Keratinocyte (primary cell): ENCODE data around the gene UNC5A. TPM values are rescaled to one million over a fixed set of nuclear protein-coding genes. Genes with fewer than 3 reads are reported as not detected.

ENCODE experiments used
- DNase-seq: peaks from one replicate; pipeline ENCODE4 v3.0.0-alpha.2; 2011; ENCODE audit warnings: low read depth, missing footprints, low spot score
- FAIRE-seq: peaks from 2 replicates; lab custom pipeline; 2011; peaks lifted over from hg19 to GRCh38; lab: Jason Lieb, UNC
- H2AFZ ChIP-seq: 2 replicates; pipeline ENCODE4 v1.6.0; 2012; ENCODE audit warnings: low read length, control low read depth, inconsistent platforms; ENCODE audit not compliant: control insufficient read depth
- H3K27ac ChIP-seq: 2 replicates; pipeline ENCODE4 v1.5.1; 2011; ENCODE audit warnings: low read length; ENCODE audit not compliant: control insufficient read depth, insufficient read depth
- H3K27me3 ChIP-seq: 3 replicates; pipeline ENCODE4 v1.6.0; 2011; ENCODE audit warnings: low read length; ENCODE audit not compliant: control insufficient read depth, insufficient read depth; ENCODE audit errors: extremely low read depth
- H3K36me3 ChIP-seq, 2 experiments: 2 replicates in 1 of 2; 3 replicates in 1 of 2; pipeline ENCODE4 v1.5.1; 2011; ENCODE audit warnings: low read length in 2 of 2, mild to moderate bottlenecking in 1 of 2; ENCODE audit not compliant: control insufficient read depth in 2 of 2, insufficient read depth in 2 of 2; ENCODE audit errors: extremely low read depth in 1 of 2
- H3K4me1 ChIP-seq: 3 replicates; pipeline ENCODE4 v1.5.1; 2011; ENCODE audit warnings: low read length; ENCODE audit not compliant: control insufficient read depth, insufficient read depth; ENCODE audit errors: extremely low read depth
- H3K4me2 ChIP-seq: 3 replicates; pipeline ENCODE4 v1.6.0; 2011; ENCODE audit warnings: low read depth, low read length; ENCODE audit not compliant: control insufficient read depth, insufficient read depth; ENCODE audit errors: extremely low read depth
- H3K4me3 ChIP-seq, 3 experiments: fragments of 200-600 bp in 1 of 3; sonication (generic) in 1 of 3; 2 replicates in 2 of 3; 3 replicates in 1 of 3; pipeline ENCODE4 v1.5.1; 2011 to 2016; ENCODE audit warnings: low read length in 3 of 3, mild to moderate bottlenecking in 3 of 3, control low read depth in 2 of 3, inconsistent platforms in 1 of 3, low read depth in 1 of 3, mixed read lengths in 1 of 3, mixed run types in 1 of 3, moderate library complexity in 1 of 3; ENCODE audit not compliant: control insufficient read depth in 2 of 3, insufficient read depth in 2 of 3; ENCODE audit errors: extremely low read depth in 1 of 3
- H3K79me2 ChIP-seq: 2 replicates; pipeline ENCODE4 v1.6.0; 2012; ENCODE audit warnings: low read length; ENCODE audit not compliant: control insufficient read depth, insufficient read depth
- H3K9ac ChIP-seq: 3 replicates; pipeline ENCODE4 v1.6.0; 2011; ENCODE audit warnings: low read length; ENCODE audit not compliant: control insufficient read depth, insufficient read depth; ENCODE audit errors: extremely low read depth
- H3K9me1 ChIP-seq: 3 replicates; pipeline ENCODE4 v1.6.0; 2011; ENCODE audit warnings: low read length; ENCODE audit not compliant: control insufficient read depth, insufficient read depth; ENCODE audit errors: extremely low read depth
- H3K9me3 ChIP-seq: 2 replicates; pipeline ENCODE4 v1.5.1; 2012; ENCODE audit warnings: low read depth, low read length; ENCODE audit not compliant: control insufficient read depth
- H4K20me1 ChIP-seq: 3 replicates; pipeline ENCODE4 v1.6.0; 2011; ENCODE audit warnings: low read length; ENCODE audit not compliant: control insufficient read depth, insufficient read depth; ENCODE audit errors: extremely low read depth
- CTCF ChIP-seq, 3 experiments: IDR thresholded peaks in 1 of 3; conservative IDR thresholded peaks in 1 of 3; optimal IDR thresholded peaks in 1 of 3; 2 replicates in 2 of 3; 3 replicates in 1 of 3; pipeline versions ENCODE3 to v1.5.1; 2011; ENCODE audit warnings: low read length in 3 of 3, mild to moderate bottlenecking in 3 of 3, moderate library complexity in 2 of 3, control low read depth in 1 of 3, inconsistent platforms in 1 of 3; ENCODE audit not compliant: insufficient read depth in 2 of 3; ENCODE audit errors: extremely low read depth in 1 of 3
- EZH2 ChIP-seq: IDR thresholded peaks from one replicate; pipeline ENCODE4 v1.6.1; 2012; ENCODE audit warnings: inconsistent platforms, mild to moderate bottlenecking, low read length, moderate library complexity
- dilution Hi-C: fragments of 300-500 bp; cut with MboI; formaldehyde crosslinking; loops from one replicate; pipeline ENCODE4 v1.7.0; 2020; ENCODE audit warnings: low sequenced_read_pairs; ENCODE audit not compliant: extremely low pct_ligation_motif_present
- polyA plus RNA-seq, 5 experiments: library from polyadenylated mRNA; depleted of rRNA in 3 of 5; stranded (reverse) in 3 of 5; stranded (forward) in 1 of 5; unstranded in 1 of 5; fragments of >200 nt; gene quantifications; 1 replicate in 1 of 5; 2 replicates in 3 of 5; 3 replicates in 1 of 5; pipeline versions ENCODE4 v1.2.1 to v1.2.3, GENCODE V29; 2011 to 2012; ENCODE audit warnings: missing spikeins in 2 of 5, low read depth in 1 of 5, low replicate concordance in 1 of 5

Gene UNC5A
- polyA plus RNA-seq, 1 donor (not counting 4 experiments of a cell fraction or from before 2014, with no cell fraction given), result not detected

GRCh38 chr5:176922817-176923216, 112.5 kb downstream of the UNC5A start:
- Histone ChIP-seq H3K9ac (no peak overlapping the region), H2AFZ (no peak overlapping the region), H3K4me3 (no peak overlapping the region), H3K9me3 (no peaks in the 10 kb centered on the region), H3K36me3 (peaks cover 0 to 7% of the 10 kb centered on the region in 2 experiments), H3K27me3 (no peaks in the 10 kb centered on the region), H3K4me1 (no peaks in the 10 kb centered on the region), H3K9me1 (peaks cover 3% of the 10 kb centered on the region), H3K79me2 (peaks cover 4% of the 10 kb centered on the region), H3K4me2 (no peak overlapping the region), H4K20me1 (peaks cover 3% of the 10 kb centered on the region), H3K27ac (no peak overlapping the region)
- FAIRE-seq (no peak), DNase-seq (no peak)
- dilution Hi-C loops, result no loop called here
- TF ChIP-seq CTCF (optimal IDR thresholded peaks at IDR 0.05 in 1 of 3, IDR thresholded peaks at IDR 0.05 in 1 of 3, conservative IDR thresholded peaks at IDR 0.05 in 1 of 3; ENCODE audit: extremely low read depth in 1 of 3, insufficient read depth in 2 of 3, low read length in 3 of 3), result no peak
- no peak for TF ChIP-seq EZH2

GRCh38 chr5:176927562-176927961, 117.2 kb downstream of the UNC5A start:
- Histone ChIP-seq H3K79me2 (peaks cover 2% of the 10 kb centered on the region), H3K9me3 (no peaks in the 10 kb centered on the region), H3K36me3 (peaks cover 0 to 9% of the 10 kb centered on the region in 2 experiments), H3K9ac (no peak overlapping the region), H2AFZ (no peak overlapping the region), H3K4me3 (no peak overlapping the region), H3K4me2 (no peak overlapping the region), H3K27me3 (no peaks in the 10 kb centered on the region), H3K4me1 (no peaks in the 10 kb centered on the region), H3K9me1 (no peaks in the 10 kb centered on the region), H3K27ac (no peak overlapping the region), H4K20me1 (no peaks in the 10 kb centered on the region)
- no peak for DNase-seq
- TF ChIP-seq EZH2 (no peak), CTCF (optimal IDR thresholded peaks at IDR 0.05 in 1 of 3, IDR thresholded peaks at IDR 0.05 in 1 of 3, conservative IDR thresholded peaks at IDR 0.05 in 1 of 3; ENCODE audit: extremely low read depth in 1 of 3, insufficient read depth in 2 of 3, low read length in 3 of 3) (no peak)
- no peak for FAIRE-seq
- dilution Hi-C loops, result no loop called here
